COLO829 (cell line): Measurements from ENCODE around the gene EIF3A.
"Not testable (repeated sequence)": the region's sequence is repeated elsewhere in the genome, so short reads cannot be mapped to it uniquely, and the experiment has no call there.

Experiments used
- DNase-seq: peaks from one replicate; pipeline ENCODE4 v3.0.0; 2012; ENCODE audit warnings: low spot score

Gene EIF3A

DNA sequence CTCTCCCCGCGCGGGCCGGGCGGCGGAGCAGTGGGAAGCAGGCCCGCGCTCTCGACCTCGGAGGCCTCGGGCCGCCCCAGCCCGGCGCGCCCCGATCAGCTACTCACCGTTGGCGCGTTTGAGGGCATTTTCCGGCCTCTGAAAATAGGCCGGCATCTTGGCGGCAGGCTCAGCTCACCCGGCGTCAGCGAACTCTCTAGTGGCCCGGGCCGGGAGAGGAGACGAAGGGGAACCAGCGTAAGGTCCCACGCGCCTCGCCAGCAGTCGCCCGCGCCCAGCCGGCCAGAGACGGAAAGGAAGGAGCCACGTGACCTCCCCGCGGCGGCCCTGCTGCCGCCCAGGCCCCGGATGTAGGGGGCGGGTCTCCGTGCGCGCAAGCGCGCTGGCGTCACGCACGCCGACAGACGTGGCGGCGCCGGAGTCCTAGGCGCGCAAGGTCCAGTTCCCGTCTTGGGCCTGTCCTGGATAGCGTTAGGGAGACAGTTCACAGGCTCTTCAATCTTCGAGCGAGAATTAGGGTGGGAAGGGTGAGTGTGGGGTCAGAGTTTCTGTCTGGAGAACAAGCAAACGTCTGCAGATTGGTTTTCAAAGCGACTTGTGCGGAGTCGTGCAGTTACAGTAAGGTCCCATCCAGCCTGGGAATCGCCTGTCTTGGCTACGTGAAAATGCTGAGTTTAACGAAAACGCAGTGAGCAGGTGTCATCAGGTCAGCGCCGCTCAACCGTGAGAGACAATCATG lies at the start of gene EIF3A:
Gene EIF3A, minus strand, starts transcription at position 297 of the 739 bp plus-strand sequence. Its CDS starts 141 bp downstream, at position 156.
- peak; percentile 80 for DNase-seq

GRCh38 chr10:119129721-119130120 lies 49.1 kb upstream of the EIF3A start:
- DNase-seq, result no peak

GRCh38 chr10:119125942-119126341 lies 45.3 kb upstream of the EIF3A start:
- DNase-seq, result no peak

GRCh38 chr10:119120875-119121274 lies 40.3 kb upstream of the EIF3A start:
- DNase-seq, result no peak

DNA sequence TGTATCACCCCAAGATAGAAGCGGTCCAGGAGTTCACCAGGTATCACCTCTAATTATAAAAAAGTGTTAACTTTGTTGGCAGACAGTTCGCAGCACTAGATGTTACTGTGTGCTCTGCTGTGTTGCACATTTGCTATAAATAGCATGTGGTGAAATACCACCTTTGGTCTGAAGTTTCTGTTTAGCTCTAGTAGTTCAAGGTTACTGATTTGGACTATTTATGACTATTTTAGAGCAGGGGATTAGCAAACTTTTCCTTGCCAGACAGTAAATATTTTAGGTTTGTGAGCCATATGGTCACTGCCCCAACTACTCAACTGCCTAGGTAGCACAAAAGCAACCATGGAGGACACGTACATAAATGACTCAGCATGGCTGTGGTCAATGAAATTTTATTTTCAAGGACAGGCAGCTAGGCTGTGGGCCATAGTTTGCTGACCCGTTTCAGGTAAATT lies 39.8 kb upstream of the EIF3A start:
- no peak for DNase-seq

DNA sequence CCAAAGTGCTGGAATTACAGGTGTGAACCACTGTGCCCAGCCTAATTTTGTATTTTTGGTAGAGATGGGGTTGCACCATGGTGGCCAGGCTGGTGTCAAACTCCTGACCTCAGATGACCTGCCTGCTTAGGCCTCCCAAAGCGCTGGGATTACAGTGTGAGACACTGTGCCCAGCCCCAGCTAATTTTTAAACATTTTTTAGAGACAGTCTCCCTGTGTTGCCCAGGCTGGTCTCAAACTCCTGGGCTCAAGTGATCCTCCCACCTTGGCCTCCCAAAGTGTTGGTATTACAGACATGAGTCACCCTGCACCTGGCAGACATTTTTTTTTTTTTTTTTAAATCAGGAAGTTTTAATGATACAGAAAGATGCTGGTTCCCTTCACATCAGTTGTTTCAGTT lies 38.8 kb upstream of the EIF3A start:
- no peak for DNase-seq

GRCh38 chr10:119118231-119118630 lies 37.6 kb upstream of the EIF3A start:
- DNase-seq, result no peak

DNA sequence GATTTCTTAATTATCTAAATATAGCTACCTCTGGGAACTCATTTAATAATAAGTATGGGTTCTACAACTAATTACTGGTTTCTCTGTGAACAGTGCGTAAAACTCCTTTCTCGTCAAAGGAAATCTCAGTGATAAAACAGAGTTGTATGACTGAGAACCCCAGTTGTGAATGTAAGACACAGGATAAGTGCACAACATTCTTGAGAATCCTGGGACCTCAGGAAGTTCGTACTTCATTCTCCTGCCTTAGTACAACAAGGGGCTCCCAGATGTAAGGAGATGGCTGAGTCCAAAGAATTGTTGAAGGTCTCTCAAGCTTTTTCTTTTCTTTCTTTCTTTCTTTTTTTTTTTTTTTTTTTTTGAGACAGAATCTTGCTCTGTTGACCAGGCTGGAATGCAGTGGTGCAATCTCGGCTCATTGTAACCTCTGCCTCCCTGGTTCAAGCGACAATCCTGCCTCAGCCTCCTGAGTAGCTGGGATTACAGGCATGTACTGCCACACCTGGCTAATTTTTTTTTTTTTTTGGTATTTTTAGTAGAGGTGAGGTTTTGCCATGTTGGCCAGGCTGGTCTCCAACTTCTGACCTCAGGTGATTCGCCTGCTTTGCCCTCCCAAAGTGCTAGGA lies 35.8 kb upstream of the EIF3A start:
- no peak for DNase-seq

- no peak for DNase-seq
These were observed 35.3 kb upstream of the EIF3A start for GRCh38 chr10:119115926-119116325.

GRCh38 chr10:119113751-119114732 lies 33.4 kb upstream of the EIF3A start:
- no peak for DNase-seq

GRCh38 chr10:119112056-119112455 lies 31.4 kb upstream of the EIF3A start:
- no peak for DNase-seq

DNA sequence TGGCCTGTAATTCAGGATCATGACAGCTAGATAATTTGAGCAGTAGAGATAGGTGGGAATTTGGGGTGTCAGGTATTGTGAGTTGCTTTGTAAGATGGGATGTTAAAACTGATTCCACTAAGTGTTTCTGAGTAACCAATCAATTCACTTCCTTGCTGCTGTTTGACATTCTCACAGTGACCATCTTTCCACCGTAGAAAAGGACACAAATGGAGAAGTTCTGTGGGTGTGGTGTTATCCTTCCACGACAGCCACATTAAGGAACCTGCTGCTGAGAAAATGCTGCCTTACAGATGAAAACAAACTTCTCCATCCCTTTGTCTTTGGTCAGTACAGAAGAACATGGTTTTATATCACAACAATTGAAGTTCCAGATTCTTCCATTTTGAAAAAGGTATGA lies 27.2 kb upstream of the EIF3A start:
- DNase-seq, result not testable (repeated sequence)

DNA sequence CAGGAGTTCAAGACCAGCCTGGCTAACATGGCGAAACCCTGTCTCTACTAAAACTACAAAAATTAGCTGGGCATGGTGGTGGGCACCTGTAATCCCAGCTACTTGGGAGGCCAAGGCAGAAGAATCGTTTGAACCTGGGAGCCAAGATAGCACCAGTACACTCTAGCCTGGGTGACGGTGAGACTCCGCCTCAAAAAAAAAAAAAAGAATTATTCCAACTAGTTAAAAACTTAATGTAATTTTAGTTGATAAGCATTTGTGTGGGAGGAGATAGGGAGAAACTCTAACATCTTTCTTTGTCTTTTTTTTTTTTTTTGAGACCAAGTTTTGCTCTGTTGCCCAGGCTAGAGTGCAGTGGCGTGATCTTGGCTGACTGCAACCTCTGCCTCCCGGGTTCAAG lies 26.5 kb upstream of the EIF3A start:
- DNase-seq, result not testable (repeated sequence)

GRCh38 chr10:119105899-119106298 lies 25.3 kb upstream of the EIF3A start:
- DNase-seq, result not testable (repeated sequence)

DNA sequence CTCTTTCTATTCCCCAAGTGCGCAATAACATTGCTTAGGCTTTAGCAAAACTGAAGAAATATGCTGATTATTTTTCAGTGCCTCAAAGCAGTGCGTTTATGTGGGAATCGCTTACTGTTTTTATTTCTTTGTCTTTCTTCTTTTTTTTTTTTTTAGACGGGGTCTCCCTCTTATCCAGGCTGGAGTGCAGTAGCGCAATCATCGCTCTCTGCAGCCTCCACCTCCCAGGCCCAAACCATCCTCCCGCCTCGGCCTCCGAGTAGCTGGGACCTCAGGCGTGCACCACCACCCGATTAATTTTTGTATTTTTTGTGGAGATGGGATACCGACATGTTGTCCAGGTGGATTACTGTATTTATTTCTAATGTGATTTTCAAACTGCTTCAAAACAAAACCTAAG lies 24.5 kb upstream of the EIF3A start:
- no peak for DNase-seq

GRCh38 chr10:119104654-119105015 lies 24.0 kb upstream of the EIF3A start:
- DNase-seq, result no peak

- DNase-seq, result peak; percentile 72
These were observed 23.5 kb upstream of the EIF3A start, which contains the start of gene DENND10 for GRCh38 chr10:119103903-119104653. DENND10 (plus strand) TSS chr10:119104113; CDS start chr10:119104143, 30 bp downstream.

DNA sequence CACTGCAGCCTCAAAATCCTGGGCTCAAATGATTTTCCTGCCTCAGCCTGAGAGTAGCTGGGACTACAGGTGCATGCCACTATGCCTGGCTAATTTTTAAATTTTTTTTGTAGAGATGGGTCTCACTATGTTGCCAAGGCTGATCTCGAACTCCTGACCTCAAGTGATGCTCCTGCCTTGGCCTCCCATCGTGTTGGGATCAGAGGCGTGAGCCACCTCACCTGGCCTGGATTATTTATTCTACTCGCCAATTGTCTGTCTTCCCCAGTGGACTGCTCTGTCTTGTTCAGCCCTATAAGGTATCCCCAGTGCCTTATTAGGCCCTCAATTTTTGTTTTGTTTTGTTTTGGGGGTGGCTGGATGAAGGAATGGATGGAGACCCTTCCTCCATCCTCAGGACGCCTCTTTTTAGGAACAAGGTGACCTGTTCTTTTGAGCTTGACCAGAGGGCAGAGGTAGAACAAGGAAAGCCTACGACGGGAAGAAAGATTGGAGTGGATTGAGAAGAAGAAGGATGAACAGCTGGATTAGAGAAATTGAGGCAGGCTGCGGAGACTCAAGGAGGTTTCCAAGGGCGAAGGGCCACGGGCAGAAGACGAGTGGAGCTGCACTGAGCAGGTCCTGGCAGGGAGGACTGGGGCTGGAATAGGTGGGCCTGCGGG lies 22.8 kb upstream of the EIF3A start:
- no peak for DNase-seq

DNA sequence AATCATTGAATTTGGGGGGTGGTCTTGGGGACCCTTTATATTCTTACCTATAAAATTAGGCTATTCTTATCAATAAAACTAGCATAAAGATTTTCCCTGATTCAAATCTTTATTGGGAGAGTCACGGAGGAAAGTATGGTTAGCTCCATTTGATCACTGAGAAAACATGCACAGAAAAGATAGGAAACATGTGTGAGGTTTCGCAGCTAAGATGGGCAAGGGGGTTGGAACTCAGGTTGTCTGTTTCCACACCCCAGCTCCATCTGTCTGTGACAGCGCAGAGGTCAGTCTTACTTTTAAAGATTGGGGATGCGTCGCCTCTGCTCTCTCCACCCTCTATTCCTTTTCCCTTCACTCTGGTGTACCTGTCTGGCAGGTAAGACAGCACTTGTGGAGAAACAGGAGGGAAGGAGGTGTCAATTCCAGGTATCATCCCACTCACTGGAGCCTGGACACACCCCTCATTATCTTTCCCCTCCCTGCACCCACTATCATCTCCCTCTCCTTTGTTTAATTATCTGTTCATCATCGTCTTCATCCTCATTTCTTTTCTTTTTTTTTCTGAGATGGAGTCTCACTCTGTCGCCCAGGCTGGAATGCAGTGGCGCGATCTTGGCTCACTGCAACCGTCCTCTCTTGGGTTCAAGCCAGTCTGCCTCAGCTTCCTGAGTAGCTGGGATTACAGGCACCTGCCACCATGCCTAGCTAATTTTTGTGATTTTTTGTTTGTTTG lies 20.9 kb upstream of the EIF3A start:
- DNase-seq, result no peak
